Uterine smooth muscle cell (primary cell): ENCODE data around the gene OR10H2. TPM values are rescaled to one million over a fixed set of nuclear protein-coding genes. Genes with fewer than 3 reads are reported as not detected.

Source experiments
- total RNA-seq: library from RNA; depleted of rRNA; stranded (reverse); fragments of >200 nt; gene quantifications from 2 replicates; pipeline ENCODE4 v1.2.3, GENCODE V29; 2014

The OR10H2 gene
- not detected in 2 replicates for total RNA-seq

GRCh38 chr19:15727724-15728123 is at the start of gene OR10H2:
Gene OR10H2 (plus strand): TSS chr19:15728024. CDS start chr19:15728044, 20 bp downstream.

GRCh38 chr19:15737722-15738121 is 9.9 kb downstream of the OR10H2 start, which contains the start of gene OR10H3:
Gene OR10H3 (plus strand): TSS chr19:15737985. CDS start chr19:15741393, 3,408 bp downstream.

Other genes with a start within 250 kb of the OR10H2 start
- gene PGLYRP2, start 248.5 kb upstream of the OR10H2 start, total RNA-seq, result not detected in 2 replicates
- gene CYP4F22, start 219.5 kb upstream of the OR10H2 start, total RNA-seq, result not detected in 2 replicates
- under 0.01 TPM in 1 of 2 replicates, not detected in the other for gene CYP4F8, start 112.8 kb upstream of the OR10H2 start, total RNA-seq
- not detected in 2 replicates for gene CYP4F3, start 87.1 kb upstream of the OR10H2 start, total RNA-seq
- not detected in 2 replicates for gene CYP4F12, start 54.9 kb upstream of the OR10H2 start, total RNA-seq
- gene OR10H3, start 10.0 kb downstream of the OR10H2 start, total RNA-seq, result not detected in 2 replicates
- not detected in 2 replicates for gene OR10H5, start 59.6 kb downstream of the OR10H2 start, total RNA-seq
- not detected in 2 replicates for gene OR10H1, start 87.6 kb downstream of the OR10H2 start, total RNA-seq
- not detected in 2 replicates for gene CYP4F2, start 170.1 kb downstream of the OR10H2 start, total RNA-seq
- not detected in 2 replicates for gene CYP4F11, start 206.5 kb downstream of the OR10H2 start, total RNA-seq
- not detected in 2 replicates for gene OR10H4, start 221.0 kb downstream of the OR10H2 start, total RNA-seq